HG03439 (cell line): ENCODE data around the gene HES4.
"Not testable (repeated sequence)": the region's sequence is repeated elsewhere in the genome, so short reads cannot be mapped to it uniquely, and the experiment has no call there.

ENCODE experiments used
- ATAC-seq: cut with Tn5 transposase; IDR thresholded peaks from one replicate; pipeline ENCODE4 v1.9.1; 2021; ENCODE audit warnings: mild to moderate bottlenecking, moderate library complexity; ENCODE audit not compliant: unreplicated experiment

HES4 gene

DNA sequence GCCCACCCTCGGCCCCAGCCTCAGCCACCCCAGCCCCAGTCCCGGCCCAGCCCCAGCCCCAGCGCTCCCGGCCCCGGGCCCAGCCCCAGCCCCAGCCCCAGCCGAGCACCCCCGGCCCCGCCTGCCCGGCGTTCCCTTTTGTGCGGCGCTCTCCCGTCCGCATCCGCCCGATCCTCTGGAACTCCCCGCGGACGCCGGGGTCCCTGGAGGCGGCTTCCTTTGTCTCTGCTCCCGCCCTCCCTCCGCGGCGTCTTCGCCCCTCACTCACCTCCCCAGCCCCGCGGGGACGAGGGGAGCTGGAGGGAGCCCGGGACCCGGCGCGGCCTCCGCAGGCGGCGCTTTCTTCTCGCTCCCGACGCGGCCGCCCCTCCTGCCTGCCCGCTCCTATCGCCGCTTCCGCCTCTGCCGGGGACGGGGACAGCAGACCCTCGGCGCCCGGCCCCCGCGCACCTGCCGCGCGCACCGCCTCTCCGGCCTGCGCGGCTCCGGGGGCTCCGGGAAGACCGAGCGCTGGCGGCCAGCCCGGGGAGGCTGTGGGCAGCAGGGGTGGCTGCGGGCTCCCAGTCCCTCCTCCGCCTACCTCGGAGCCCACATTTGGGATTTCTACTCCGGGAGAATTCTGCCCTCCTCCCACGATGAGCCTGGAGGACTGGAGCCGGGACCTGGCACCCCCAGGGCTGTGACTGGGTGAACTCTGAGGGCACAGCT, 34.0 kb upstream of the HES4 start:
- no peak for ATAC-seq

DNA sequence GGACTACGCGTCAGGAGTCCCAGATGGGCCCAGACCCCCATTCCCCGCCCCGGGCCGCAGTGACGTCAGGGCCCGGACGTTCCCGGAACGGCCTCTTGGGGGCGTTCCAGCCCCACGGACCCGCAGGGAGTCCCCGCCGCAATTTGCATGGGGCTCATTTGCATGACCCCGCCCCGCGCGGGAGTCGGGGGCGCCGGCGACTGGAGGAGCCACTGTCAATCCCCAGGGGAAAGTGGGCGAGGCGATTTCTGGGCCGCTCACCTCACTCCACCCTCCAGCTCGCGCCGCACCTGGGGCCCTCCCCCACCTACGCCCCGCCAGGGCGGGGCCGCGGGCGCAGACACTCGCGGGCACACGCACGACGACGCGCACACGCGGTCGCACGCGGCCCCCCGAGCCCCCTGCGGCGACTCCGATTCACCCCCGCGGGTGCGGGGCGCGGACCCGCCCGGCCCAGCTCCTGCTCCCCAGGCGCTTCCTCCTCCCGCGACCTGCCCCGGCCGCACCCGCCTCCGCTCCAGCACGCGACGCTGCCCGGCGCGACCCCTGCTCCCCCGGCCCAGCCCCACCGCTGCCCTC, 33.2 kb upstream of the HES4 start:
- ATAC-seq = peak; percentile 77

DNA sequence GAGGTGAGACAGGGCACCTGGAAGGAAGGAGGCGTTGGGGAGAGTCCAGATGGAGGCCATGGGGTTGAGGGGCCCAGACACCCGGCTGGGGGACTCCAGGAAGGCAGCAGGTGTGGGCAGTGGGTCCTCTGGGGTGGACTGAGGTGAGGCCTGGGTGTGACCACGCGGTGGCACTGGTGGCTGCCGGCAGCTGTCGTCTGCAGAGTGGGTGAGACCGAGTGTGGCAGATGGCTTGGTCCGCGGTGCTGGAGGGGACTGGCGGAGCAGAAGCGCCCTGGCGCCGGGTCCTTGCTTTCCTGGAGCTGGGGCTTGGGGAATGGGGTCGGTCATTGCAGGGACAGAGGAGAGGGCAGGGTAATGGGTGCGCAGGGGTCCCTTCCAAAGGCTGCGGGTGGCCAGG, 32.5 kb upstream of the HES4 start:
- ATAC-seq = no peak

DNA sequence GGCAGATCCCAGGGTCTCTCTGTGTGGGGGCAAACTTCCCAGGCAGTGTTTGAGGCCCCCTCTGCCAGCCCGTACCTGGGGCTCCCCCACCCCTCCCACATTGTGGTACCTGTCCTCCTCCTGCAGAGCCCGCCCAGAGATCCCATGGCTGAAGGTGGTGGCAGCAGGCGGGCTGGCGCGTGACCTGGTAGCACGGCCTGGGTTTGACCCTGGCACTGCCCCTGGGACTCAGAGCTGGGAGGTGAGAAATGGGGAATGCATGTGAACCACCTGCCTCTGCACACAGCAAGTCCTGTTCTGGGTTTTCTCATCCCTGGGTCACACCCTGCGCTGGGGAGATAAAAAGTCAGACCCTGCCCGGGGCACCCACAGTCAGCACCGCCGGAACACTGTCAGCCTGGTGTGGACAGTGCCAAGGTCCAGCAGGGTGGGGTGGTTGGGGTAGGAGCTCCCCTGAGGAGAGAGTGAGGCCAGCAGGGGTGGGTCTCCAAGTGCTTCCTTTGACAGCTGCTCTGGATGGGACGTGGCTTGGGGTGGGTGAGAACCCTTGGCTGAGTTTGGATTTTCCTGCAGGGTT, 31.9 kb upstream of the HES4 start:
- ATAC-seq = no peak

DNA sequence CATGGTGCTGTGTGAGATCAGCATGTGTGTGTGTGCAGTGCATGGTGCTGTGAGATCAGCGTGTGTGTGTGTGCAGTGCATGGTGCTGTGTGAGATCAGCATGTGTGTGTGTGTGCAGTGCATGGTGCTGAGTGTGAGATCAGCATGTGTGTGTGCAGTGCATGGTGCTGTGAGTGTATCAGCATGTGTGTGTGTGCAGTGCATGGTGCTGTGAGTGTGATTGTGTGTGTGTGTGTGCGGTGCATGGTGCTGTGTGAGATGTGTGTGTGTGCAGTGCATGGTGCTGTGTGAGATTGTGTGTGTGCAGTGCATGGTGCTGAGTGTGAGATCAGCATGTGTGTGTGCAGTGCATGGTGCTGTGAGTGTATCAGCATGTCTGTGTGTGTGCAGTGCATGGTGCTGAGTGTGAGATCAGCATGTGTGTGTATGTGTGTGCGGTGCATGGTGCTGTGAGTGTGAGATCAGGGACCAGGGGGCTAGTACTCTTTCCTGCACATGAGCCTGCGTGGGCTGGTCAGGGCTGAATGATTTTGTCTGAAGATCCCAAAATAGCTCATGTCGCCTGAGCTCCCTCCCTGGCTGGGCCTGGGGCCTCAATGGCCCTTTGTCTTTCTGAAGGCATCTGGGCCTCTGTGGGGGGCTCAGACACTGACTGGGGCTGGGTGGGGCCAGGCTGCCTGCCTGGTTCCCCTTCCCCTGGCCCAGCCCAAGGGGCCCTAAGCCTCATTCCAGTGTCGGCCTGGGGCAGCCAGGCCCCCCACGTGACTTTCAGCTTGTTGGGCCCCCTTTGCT, 31.2 kb upstream of the HES4 start:
- not testable (repeated sequence) for ATAC-seq

DNA sequence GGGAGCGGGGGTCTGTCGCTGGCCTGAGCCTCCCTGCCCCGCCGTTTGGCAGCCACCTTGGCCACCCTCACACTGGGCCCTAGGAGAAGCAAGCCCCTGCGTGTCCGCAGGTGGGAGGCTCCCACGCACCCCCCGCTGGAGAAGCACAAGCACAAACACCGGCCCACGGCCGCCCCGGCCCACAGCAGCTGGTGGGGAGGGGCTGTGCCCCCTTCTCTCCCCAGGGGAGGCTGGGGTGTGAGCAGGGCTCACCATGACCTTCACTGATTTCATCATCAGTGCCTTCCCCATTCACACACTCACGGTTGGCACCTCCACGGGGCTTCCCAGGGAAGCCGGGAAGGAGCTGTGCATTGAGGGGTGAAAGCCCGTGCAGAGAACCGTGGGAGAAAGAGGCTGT, 27.9 kb upstream of the HES4 start:
- no peak for ATAC-seq

DNA sequence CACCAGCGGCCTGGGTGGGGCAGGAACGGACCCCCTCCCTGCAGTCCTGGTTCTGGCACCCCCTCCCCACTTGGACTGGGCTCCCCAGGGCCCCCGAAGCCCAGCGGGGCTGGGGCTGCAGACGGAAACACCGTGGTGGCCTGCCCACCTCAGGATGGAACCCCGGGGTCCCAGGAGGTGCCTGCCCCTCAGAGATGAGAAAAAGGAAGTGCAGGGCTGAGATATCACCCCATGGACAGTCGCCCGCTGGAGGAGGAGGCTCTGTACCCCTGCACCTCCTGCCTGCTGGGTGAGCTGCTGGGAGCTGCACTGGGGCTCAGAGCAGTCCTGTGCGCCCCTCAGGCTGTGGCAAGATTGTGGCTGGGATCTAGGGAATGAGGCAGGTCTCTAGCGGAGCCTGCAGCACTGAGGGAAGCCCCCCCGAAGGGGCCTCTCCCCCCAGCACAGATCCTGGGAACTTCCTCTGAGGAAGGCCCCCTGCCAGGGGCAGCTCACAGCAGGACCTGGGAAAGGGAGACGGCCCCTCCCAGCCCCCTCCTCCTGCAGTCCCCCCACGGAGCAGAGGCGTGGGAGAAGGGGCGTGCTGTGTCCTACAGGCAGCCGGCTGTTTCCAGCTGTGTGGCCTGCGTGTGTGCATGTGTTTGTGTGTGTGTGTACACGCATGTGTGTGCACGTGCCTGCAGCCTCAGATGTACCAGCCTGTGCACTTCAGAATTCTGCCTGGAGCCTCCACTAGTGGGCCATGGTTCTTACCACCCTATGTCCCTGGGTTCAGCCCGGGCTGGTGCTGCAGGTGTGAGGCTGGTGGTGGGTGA, 26.9 kb upstream of the HES4 start:
- ATAC-seq = no peak

DNA sequence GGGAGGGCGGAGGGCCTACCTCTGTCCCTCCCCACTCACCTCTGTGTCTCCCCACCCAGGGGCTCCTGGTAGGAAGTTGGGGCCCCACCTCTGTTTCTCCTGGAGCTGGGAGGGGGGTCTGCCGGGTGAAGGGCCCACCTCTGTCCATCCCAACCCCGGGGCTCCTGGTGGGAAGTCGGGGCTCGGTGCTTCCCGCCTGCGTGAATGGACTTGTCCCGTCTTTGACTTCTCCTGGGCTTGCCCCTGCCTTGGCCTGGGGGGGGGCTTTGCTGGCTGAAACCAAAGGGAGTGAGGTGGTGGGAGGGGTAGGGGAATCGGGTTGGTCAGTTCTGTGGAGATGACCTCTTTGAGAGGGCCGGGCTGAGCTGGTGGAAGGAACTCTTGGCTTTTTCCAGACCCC, 25.8 kb upstream of the HES4 start:
- ATAC-seq = no peak

DNA sequence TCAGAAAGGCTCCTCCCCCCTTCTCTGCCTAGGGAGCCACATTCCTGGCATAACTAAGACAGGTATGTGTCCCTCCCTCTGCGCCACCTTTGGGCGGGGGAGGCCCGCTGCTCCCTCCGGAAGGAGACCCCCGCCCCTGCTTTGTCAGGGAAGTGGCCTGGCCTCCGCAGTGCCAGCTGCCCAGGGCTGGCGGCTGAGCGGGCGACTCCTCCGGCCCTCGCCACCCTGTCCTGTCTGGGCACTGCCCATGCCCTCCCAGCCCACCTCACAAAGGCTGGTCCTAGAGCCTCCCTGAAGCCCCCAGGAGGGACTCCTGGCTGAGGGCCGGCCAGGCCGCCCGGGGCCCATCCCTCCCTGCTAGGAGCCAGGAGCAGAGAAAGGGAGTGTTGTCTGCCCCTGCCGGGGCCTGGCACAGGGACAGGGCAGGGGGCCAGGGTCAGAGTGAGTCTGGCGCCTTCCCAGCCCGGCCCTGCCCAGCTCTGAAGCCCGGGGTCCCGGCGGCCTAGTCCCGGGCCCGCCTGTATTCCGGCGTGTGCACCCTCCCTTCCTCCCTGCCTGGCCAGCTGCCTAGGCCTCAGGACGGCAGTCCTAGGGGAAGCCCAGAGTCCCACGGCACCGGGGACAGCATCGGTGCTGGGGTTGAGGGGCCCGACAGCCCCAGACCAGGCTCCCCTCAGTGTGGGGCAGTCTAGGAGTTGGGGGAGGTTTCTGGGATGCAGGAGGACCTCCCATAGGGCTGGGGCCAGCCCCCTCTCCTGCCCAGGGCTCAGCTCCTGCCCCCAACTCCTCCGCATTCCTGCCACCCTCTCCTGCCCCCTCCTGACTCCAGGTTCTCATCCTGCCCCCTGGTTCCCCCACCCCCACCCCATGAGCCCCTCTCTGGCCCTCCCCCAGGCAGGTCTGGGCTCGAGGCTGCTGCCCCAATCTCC, 25.1 kb upstream of the HES4 start:
- no peak for ATAC-seq

DNA sequence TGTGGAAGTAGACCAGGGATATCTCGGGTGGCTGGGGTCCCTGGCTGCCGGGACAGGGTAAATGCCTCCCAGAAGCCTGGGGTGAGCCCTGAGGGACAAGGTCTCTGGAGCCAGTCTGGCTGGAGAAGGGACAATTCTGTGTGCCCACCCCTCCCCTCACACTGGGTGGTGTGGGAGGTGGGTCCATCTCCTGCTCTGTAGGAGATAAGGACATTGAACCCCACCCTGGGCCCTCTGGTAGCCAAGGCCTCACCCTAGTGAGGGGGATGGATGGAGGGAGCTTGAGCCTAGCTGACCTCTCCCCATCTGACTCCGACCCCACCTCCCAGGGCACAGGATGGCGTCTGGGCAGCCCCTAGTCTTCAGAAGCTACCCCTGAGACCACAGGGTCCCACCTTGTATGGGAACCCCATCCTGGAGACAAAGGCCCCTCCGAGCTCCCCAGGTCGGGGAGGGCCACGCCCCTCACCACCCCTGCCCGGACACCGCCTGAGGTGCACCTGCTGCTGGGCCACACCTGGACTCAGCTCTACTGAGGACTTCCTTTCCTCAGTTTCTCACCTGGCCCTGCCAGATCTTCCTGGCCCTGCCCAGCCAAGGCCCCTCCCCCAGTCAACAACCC, 24.4 kb upstream of the HES4 start:
- ATAC-seq = no peak

DNA sequence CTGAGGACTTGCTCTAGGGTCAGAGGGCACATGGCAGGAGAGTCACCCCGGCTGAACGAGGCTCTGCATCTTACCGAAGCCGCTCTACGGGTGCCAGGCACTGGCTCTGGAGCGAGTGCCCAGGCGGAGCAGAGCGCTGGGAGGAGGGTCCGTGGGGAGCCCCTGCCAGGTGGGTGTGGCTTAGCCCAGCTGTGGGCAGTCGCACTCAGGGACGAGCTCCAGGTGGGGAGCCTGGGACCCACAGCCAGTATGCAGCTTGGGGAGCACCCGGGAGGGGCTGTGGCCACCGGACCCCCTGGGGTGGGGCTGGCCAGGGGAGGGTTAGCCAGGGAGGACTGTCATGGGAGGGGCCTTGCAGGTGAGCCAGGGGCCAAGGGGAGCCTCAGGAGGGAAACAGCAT, 23.8 kb upstream of the HES4 start:
- ATAC-seq = no peak

DNA sequence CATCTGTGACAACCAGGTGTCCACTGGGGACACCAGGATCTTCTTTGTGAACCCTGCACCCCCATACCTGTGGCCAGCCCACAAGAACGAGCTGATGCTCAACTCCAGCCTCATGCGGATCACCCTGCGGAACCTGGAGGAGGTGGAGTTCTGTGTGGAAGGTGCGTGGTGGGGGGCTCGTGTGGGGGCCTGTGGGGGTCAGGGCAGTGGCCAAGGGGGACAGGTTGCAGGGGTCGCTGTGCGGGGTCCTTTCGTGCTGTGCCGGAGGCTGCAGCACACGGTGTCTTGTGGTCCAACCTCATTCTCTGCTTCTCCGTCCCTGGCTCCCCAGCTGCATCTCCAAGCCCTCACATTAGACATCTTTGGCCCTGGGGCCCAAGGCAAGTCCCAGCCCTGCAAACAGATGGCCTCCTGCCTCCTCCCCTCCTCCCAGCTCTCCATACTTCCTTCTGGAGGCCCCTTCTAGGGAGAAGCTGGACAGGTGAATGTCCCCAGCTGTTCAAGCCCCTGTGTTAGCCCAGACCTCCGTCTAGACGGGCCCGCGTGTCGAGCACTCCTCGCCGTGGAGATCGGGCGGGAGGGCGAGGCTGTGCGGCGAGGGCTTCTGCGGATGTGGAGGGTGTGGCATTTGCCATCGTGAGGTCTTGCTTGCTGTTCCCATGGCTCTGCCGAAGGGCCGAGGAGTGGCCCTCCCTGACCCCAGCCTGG, 22.6 kb upstream of the HES4 start:
- no peak for ATAC-seq

DNA sequence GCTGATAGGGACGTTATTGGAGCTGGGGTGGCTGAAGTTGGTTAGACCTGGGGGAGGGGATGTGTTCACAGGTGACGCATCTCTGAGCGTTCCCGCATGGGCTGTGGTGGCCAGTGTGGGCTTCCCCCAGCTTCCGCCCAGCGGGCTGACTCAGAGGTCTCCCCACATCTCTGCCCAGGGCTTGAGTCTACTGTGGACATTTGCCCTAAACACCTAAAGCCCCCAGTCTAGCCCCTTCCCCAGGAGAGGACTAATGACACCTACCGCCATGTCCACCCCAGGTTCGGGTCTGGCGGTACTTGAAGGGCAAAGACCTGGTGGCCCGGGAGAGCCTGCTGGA, 22.0 kb upstream of the HES4 start:
- no peak for ATAC-seq

DNA sequence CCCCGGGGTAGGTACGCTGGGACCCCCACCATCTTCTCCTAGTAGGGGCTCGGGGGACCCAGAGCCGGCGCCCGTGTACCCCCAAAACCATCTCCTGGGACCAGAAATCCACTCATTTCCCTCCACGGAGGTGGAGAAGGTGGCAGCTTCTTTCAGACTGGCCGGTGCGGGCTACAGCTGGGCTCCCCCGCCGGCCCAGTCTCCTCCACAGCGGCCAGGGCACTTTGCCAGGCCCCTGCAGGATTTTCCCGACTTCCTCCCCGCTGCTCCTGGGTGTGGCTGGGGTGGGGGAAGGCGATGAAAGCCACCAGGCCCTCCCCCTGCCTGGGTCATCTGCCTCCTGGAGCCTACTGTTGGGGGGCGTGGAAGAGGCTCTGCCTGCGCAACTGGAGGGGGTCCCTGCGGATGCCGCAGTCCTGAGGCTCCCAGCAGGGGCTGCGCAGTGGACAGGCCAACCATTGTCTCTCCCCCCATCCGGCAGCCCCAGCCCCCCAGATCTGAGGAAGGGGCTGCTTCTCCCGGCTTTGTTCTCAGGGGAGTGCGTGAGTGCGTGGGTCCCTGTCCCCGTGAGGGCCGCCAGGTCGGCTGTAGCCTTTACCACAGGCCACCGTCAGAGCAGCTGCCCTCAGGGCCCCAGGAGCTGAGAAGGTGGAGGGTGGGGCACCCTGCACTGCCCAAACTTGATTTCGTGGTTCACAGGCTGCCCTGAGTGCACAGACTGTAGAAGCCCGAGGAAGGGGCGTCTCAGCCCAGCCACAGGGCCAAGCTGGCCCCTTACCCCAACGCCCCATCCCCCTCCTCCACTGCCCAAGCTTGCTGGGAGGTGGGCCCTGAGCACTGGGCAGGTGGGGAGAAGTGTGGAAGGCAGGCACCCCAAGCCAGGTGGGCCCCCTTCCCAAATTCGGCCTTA, 21.4 kb upstream of the HES4 start:
- no peak for ATAC-seq

DNA sequence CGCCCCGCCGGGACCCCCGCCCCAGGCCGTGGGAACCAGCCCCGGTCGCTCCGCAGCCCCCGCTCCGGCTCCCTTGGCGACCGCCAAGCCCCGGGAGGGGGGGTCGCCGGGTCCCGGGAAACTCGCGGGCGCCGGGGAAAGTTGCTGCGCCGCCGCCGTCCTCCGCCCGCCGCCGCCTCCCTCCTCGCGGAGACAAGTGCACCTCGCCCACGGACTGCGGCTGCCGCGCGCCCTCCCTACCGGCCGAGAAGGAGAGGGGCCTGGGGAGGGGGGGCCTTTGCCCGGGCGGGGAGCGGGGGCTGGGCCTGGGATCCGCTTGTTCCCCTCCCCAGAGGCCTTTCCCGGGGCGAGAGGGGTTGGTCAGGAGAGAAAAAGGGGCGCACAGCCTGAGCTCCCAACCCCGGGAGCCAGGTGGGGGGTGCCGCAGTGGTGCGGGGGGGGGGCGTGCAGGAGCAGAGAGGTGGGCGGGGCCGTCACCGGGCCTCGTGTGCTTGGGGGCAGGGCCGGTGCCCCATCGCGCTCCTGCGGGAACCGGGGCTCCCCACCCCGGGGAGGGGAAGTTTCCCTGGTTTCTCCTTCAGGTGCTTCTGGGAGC, 20.6 kb upstream of the HES4 start:
- peak; percentile 13 for ATAC-seq

DNA sequence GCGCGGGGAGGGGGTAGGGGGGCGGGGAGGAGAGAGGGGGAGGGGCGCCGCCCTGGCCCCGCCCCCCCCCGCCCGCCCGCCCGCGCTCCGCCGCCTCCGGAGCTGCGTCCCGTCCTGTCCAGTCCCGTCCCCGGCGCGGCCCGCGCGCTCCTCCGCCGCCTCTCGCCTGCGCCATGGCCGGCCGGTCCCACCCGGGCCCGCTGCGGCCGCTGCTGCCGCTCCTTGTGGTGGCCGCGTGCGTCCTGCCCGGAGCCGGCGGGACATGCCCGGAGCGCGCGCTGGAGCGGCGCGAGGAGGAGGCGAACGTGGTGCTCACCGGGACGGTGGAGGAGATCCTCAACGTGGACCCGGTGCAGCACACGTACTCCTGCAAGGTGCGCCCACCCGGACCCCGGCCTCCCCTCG, 20.1 kb upstream of the HES4 start, which contains the start of gene AGRN:
Gene AGRN (plus strand): TSS at position 121 of the 405 bp plus-strand sequence. CDS start 53 bp downstream, at position 174.
- ATAC-seq = peak; percentile 31
